ENCODE data around the gene TRIP13.

Gene TRIP13

DNA sequence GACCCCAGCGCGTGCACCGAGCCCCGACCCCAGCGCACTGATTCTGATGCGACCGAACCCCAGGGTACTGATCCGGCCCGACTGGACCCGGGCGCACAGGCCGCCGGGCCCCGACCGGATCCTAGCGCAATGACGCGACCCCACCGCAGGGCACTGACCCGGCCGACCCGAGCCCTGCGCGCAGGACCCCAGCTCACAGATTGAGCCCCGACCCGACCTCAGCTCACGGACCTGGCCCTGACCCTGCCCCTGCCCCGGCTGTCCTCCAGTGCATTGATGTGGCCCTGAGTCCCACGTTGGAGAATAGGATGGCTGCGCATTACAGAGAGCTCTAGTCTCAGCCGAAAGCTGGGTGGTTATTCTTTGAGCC, 438 bp downstream of the TRIP13 start:
- Histone ChIP-seq H3K9ac (ENCODE audit: low read length) (peak overlapping the region; percentile 93), H3K27ac (ENCODE audit: low read length) (no peak overlapping the region), H2AFZ (ENCODE audit: low read depth, low read length) (0 out of 2 replicates have a peak overlapping the region, but pooled peaks have one; percentile 31), H3K27me3 (ENCODE audit: low read depth, low read length) (no peaks in the 10 kb centered on the region), H4K20me1 (ENCODE audit: insufficient read depth, low read length) (no peaks in the 10 kb centered on the region), H3K79me2 (ENCODE audit: low read length) (peaks cover 81% of the 10 kb centered on the region), H3K36me3 (replicated peaks; ENCODE audit: low read depth, low read length) (peaks cover 43% of the 10 kb centered on the region), H3K4me1 (ENCODE audit: low read length) (peaks cover 13% of the 10 kb centered on the region), H3K9me3 (ENCODE audit: insufficient read depth, low read length) (no peaks in the 10 kb centered on the region), H3K4me3 (ENCODE audit: low read length) (peak overlapping the region; percentile 99), H3K4me2 (ENCODE audit: low read length) (peak overlapping the region; percentile 96)
- TF ChIP-seq EZH2phosphoT487 (IDR thresholded peaks at IDR 0.05; ENCODE audit: low read depth), result no peak
- TF ChIP-seq, protein P1, sequence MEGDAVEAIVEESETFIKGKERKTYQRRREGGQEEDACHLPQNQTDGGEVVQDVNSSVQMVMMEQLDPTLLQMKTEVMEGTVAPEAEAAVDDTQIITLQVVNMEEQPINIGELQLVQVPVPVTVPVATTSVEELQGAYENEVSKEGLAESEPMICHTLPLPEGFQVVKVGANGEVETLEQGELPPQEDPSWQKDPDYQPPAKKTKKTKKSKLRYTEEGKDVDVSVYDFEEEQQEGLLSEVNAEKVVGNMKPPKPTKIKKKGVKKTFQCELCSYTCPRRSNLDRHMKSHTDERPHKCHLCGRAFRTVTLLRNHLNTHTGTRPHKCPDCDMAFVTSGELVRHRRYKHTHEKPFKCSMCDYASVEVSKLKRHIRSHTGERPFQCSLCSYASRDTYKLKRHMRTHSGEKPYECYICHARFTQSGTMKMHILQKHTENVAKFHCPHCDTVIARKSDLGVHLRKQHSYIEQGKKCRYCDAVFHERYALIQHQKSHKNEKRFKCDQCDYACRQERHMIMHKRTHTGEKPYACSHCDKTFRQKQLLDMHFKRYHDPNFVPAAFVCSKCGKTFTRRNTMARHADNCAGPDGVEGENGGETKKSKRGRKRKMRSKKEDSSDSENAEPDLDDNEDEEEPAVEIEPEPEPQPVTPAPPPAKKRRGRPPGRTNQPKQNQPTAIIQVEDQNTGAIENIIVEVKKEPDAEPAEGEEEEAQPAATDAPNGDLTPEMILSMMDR (IDR thresholded peaks at IDR 0.05; ENCODE audit: low read depth, low read length), result no peak

DNA sequence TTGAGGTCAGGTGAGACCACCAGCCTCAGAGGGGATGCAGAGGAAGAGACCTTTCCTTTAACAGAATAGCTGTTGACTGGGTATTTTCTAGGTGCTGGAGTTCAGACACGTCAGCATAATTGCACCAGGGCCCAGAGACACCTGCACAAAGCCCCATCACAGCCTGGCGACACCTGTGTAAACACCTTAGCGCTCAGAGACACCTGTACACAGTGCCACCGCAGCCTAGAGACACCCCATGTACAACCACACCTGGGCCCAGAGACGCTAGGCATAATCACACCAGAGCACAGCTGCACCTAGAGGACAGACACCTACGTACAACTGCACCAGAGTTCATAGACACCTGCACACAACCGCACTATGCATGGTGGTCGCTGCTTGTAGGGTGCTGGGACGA, 1.0 kb downstream of the TRIP13 start:
- TF ChIP-seq, protein P1 (IDR thresholded peaks at IDR 0.05; ENCODE audit: low read depth, low read length), result no peak
- no peak for TF ChIP-seq EZH2phosphoT487 (IDR thresholded peaks at IDR 0.05; ENCODE audit: low read depth)
- Histone ChIP-seq H3K4me1 (ENCODE audit: low read length) (peaks cover 13% of the 10 kb centered on the region), H3K36me3 (replicated peaks; ENCODE audit: low read depth, low read length) (peaks cover 38% of the 10 kb centered on the region), H3K9ac (ENCODE audit: low read length) (peak overlapping the region; percentile 93), H3K4me3 (ENCODE audit: low read length) (peak overlapping the region; percentile 99), H3K27ac (ENCODE audit: low read length) (no peak overlapping the region), H3K27me3 (ENCODE audit: low read depth, low read length) (no peaks in the 10 kb centered on the region), H3K9me3 (ENCODE audit: insufficient read depth, low read length) (no peaks in the 10 kb centered on the region), H2AFZ (ENCODE audit: low read depth, low read length) (no peak overlapping the region), H3K79me2 (ENCODE audit: low read length) (peaks cover 77% of the 10 kb centered on the region), H4K20me1 (ENCODE audit: insufficient read depth, low read length) (no peaks in the 10 kb centered on the region), H3K4me2 (ENCODE audit: low read length) (peak overlapping the region; percentile 96)

DNA sequence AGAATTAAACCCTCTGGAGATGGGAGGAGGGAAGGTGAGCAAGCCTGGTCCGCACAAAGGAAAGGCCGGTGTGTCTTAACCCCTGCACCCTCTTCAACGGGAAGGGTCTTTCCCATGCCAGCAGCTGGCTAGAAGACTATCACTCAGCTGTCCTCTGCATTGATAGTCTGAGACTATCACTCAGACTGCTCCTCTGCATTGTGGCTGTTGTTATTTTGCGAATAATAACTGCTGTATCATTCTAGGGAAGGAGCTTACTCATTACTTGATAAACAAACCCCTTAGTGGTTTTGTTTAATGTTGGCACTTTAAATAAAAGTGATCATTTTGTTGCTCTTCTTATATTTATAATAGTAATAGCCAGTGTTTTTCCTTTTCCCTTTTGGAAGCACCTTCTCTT, 8.1 kb downstream of the TRIP13 start:
- Histone ChIP-seq H4K20me1 (ENCODE audit: insufficient read depth, low read length) (no peaks in the 10 kb centered on the region), H3K79me2 (ENCODE audit: low read length) (peaks cover 9% of the 10 kb centered on the region), H3K36me3 (replicated peaks; ENCODE audit: low read depth, low read length) (peaks cover 18% of the 10 kb centered on the region), H2AFZ (ENCODE audit: low read depth, low read length) (no peak overlapping the region), H3K27ac (ENCODE audit: low read length) (no peak overlapping the region), H3K27me3 (ENCODE audit: low read depth, low read length) (no peaks in the 10 kb centered on the region), H3K9me3 (ENCODE audit: insufficient read depth, low read length) (no peaks in the 10 kb centered on the region), H3K4me1 (ENCODE audit: low read length) (no peaks in the 10 kb centered on the region), H3K4me2 (ENCODE audit: low read length) (no peak overlapping the region), H3K9ac (ENCODE audit: low read length) (no peak overlapping the region), H3K4me3 (ENCODE audit: low read length) (no peak overlapping the region)
- TF ChIP-seq, protein P1 (IDR thresholded peaks at IDR 0.05; ENCODE audit: low read depth, low read length), result no peak

DNA sequence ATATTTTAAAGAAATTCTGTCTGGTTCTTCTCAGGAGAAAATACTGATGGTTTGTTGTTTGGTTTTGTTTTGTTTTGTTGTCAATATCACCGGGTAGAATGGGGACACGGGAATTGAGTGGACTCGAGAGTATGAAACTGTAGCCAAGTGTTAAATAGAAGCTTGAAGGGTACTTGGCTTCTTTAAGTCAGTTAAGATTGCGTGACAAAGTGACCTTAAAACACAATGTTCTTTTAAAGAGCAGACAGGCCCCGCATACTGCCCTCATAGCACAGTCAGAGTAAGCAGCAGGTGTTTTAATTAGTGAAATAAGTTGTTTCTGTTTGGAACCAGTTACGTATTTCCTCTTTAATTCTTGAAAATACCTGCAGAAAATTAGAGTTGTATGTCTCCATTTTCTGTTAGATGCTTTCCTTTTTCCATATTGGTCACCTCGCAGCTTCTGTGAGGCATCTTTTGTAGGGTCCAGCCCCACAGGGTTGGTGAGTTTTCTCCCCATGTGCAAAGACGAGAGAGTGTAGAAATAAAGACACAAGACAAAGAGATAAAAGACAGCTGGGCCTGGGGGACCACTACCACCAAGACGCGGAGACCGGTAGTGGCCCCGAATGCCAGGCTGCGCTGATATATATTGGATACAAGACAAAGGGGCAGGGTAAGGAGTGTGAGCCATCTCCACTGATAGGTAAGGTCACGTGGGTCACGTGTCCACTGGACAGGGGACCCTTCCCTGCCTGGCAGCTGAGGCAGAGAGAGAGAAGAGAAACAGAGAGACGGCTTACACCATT, 9.6 kb downstream of the TRIP13 start:
- no peaks in the 10 kb centered on the region for H3K79me2 ChIP-seq (ENCODE audit: low read length)
- H3K4me1 ChIP-seq (ENCODE audit: low read length), result no peaks in the 10 kb centered on the region
- H3K36me3 ChIP-seq (replicated peaks; ENCODE audit: low read depth, low read length), result peaks cover 11% of the 10 kb centered on the region

More for the DNA sequence above, 9.6 kb downstream of the TRIP13 start:
- no peaks in the 10 kb centered on the region for H3K9me3 ChIP-seq (ENCODE audit: insufficient read depth, low read length)
- no peaks in the 10 kb centered on the region for H4K20me1 ChIP-seq (ENCODE audit: insufficient read depth, low read length)
- H3K9ac ChIP-seq (ENCODE audit: low read length), result no peak overlapping the region
- H3K4me3 ChIP-seq (ENCODE audit: low read length), result no peak overlapping the region
- no peak overlapping the region for H3K4me2 ChIP-seq (ENCODE audit: low read length)
- TF ChIP-seq, protein P1 (IDR thresholded peaks at IDR 0.05; ENCODE audit: low read depth, low read length), result no peak
- no peak for TF ChIP-seq EZH2phosphoT487 (IDR thresholded peaks at IDR 0.05; ENCODE audit: low read depth)
- H3K27ac ChIP-seq (ENCODE audit: low read length), result no peak overlapping the region
- H3K27me3 ChIP-seq (ENCODE audit: low read depth, low read length), result no peaks in the 10 kb centered on the region
- H2AFZ ChIP-seq (ENCODE audit: low read depth, low read length), result no peak overlapping the region
